ENCODE data around the gene TULP1. TPM values are rescaled to one million over a fixed set of nuclear protein-coding genes. Genes with fewer than 3 reads are reported as not detected.

TULP1 gene
- total RNA-seq, 1 experiment from 2014 or later, result not detected

DNA sequence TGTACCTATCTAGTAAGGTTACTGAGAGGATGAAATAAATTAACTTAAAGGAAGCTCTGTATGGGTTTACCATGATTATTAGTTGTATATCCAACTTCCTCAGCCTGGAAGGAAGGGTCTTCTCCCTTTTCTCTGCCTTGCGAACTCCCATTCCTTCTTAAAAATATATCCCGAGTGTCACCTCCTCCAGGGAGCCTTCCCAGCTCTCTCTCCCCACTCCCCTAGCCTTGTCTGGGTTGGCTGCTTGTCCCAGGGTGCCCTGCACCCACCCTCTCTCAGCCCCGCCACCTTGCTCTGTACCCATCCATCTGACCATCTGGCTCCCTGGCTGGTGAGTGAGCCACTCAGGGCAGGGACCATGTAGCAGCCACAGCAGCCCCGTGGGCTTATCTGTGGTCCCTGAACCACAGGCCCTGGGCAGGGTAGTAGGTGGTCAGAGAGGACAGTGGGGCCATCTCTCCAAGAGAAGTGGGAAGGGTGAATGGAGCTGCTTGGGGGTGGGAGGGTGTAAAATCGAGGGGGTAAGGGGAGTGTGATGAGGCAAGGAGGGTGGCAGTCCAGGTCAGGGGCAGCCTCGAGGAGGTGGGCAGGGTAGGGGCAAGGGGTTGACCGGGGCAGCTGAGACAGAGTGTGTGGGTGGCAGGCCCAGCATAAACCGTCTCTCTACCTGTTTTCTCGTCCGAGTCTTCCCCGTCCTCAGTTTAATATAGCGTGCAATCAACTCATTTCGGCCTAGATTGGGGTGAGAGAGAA, 28.6 kb downstream of the TULP1 start:
- no peak for DNase-seq (ENCODE audit: low spot score)

DNA sequence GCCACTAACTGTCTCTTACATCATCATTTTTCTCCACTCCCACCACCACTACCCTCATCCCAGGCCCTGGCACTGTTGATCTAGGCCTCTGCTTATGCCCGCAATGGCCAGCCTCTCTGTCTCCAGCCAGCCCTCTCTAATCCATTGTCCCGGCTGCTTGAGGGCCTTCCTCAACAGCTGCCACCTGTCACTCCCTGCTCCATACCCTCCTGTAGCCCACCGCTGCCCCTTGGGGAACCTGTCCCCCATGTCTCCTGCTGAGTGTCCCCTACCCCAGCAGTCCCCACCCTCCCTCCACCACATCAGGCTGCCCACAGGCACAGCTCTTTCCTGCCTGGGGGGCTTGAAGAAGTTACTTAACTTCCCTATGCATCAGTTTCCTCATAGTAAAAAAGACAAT, 29.2 kb downstream of the TULP1 start:
- DNase-seq (ENCODE audit: low spot score), result no peak

DNA sequence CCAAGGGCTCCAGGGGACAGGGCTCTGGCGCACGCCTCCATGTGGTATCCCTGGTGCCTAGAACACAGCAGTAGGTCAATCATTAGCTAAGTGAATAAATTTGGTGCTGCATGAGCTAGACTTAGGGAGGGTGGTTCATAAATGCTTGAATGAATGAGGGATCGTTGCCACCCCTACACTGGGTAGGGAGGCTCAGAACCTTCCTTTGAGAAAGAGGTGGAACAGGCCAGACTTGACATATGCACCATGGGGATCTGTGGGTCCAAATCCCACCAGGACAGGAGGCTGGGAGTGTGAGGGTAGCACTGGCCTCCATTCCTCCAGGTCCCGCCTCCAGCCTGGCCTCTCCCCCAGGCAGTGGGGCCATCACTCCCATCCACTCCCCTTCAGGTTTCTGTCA, 29.6 kb downstream of the TULP1 start:
- DNase-seq (ENCODE audit: low spot score), result no peak

DNA sequence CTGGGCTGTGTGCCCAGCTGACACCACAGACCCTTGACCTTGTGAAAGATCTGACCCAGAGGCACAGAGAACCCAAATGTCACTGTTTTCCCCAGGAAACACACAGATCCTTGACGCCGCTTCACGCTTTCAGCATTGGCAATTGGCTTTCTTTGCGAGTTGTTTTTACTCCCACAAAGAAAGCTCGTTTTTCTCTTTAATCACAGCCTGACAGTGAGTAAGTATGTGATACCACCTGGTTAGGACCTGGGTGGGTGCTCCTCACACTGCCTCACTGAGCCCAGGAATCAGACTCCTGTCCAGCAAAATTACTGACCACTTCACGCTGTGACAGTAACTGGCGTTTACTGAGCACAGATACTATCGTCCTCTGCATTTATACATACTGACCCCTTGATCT, 31.5 kb downstream of the TULP1 start:
- no peak for DNase-seq (ENCODE audit: low spot score)

DNA sequence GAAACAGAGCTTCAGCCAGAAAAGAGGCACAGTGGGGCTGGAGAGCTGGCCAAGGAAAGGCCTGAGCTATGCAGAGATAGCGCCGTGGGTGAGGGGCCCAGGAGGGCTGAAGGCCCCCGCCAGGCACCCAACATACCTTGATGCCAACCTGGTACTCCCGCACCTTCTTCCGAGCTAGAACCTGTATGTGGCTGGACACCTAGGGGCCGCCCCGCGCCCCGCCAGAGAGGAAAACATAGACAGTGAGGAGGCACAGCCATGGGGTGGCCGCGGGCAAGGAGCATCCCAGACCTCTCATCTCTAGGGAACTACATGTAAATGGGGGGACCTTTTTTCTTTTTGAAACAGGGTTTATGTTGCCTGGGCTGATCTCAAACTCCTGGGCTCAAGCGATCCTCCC, 32.5 kb downstream of the TULP1 start:
- DNase-seq (ENCODE audit: low spot score), result no peak

DNA sequence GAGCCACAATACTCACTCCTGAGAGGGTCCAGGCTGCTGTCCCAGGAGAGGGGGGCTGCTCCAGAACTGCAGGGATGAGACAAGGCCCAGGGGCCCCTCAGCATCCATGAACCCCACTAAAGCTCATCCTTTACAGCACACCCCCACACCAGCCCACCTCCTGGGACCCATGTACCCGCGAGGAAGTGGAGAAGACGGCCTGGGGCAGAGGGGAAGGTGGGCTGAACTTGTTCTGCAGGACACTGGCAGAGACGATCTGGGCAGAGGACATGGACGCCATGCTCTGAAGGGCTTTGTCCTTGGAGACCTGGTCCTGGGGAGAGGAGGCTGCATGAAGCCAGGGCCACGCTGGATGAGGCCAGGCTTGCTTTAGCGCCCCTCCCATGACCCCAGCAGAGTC, 34.4 kb downstream of the TULP1 start:
- DNase-seq (ENCODE audit: low spot score), result no peak

DNA sequence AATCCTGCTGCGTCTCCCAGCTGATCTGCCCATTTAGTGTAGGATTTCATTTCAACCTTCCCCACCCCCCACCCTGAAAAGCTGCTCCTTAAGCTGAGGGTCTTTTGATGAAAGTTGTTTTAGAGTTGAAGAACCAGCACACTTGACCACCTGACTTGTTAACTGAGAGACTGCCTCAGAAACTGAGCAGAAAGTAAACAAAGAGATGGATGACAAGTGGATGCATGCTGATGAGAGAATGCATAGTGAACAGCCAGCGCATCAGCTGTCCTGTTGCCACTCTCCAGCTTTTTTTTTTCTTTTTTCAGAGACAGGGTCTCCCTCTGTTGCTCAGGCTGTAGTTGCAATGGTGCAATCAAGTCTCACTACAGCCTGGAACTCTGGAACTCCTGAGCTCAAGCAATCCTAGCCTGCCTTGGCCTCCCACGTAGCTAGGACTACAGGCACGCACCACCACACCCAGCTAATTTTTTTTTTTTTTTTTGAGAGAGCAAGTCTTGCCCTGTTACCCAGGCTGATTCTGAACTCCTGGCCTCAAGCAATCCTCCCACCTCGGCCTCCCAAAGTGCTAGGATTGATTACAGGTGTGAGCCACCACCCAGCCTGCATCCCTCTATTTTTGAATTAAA, 35.0 kb downstream of the TULP1 start:
- no peak for DNase-seq (ENCODE audit: low spot score)

DNA sequence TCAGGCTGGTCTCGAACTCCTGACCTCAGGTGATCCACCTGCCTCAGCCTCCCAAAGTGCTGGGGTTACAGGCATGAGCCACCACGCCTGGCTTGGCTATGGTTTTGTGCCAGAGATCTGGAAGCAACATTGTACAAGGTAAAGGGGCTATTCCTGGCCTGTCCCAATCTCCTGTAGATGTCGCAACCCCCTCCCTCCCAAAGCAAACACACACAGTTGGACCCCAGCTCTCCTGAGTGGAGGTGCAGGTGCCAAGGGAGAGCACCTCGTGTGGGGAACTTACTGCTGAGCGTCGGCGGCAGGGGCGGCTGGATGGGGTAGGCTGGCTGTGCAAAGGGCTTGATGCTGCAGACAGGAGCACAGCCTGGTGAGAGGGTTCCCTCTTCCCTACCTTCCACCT, 35.7 kb downstream of the TULP1 start:
- no peak for DNase-seq (ENCODE audit: low spot score)

DNA sequence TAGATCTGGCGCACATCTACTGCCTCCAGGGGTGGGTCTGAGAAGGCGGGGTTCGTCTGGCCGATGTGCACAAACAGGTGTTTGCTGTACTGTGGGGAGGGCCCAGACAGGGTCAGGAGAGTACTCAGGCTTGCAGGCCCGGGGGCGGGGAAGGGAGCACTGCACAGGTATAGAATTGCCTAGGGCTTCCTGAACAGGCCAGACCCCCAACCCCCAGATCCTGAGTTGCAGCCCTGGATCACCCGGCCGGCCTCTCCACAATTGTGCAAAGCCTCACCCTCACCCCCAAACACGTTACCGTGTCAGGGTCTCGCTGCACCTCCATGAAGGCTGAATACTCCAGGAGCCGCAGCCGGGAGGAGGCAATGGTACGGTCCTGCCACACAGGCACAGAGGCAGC, 36.7 kb downstream of the TULP1 start:
- no peak for DNase-seq (ENCODE audit: low spot score)

DNA sequence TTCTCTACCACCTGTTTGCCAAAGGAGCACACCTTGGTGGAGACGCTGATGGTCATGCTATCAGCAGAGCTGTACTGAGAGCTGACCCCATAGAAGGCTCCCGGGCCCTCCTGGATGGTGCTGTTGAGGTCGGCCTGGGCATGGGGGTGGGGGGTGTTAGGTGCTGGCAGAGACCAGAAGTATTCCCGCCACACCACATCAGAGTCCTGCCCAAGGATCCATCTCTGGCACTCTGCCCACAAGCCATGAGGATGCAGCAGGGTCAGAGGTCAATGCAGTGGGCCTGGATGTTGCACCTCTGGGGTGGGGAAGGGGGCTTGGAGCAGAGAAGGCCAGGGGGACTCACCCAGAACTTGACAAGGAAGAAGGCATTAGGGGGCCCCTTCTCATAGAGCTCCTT, 37.1 kb downstream of the TULP1 start:
- no peak for DNase-seq (ENCODE audit: low spot score)

DNA sequence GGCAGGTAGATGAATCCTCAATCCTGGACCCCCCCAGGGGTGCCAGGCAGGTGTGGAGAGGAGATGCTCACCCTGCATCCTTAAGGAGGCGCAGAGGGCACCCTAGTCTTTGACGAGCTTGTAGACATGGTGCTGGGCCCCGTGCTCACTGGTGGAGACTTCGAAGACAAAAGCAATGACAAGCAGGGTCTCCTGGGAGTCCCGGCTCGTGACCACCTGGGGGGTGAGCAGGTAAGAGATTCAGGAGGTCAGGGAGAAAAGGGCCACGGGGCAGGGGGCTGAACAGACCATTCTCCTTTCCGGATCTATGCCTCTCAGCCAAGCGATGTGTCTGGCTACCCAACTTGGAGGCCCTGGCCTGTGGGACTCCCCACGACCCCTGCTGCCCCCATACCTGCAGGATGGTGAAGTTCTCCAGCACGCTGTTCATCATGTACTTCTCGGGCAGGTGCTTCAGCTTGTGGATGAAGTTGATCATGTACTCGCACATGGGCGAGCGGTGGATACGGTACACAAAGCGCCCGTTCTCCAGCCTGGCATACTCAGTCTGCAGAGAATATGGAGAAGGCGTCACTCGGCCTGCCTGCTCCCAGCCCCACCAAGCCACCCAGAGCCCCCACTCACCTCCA, 37.6 kb downstream of the TULP1 start:
- DNase-seq (ENCODE audit: low spot score), result no peak

DNA sequence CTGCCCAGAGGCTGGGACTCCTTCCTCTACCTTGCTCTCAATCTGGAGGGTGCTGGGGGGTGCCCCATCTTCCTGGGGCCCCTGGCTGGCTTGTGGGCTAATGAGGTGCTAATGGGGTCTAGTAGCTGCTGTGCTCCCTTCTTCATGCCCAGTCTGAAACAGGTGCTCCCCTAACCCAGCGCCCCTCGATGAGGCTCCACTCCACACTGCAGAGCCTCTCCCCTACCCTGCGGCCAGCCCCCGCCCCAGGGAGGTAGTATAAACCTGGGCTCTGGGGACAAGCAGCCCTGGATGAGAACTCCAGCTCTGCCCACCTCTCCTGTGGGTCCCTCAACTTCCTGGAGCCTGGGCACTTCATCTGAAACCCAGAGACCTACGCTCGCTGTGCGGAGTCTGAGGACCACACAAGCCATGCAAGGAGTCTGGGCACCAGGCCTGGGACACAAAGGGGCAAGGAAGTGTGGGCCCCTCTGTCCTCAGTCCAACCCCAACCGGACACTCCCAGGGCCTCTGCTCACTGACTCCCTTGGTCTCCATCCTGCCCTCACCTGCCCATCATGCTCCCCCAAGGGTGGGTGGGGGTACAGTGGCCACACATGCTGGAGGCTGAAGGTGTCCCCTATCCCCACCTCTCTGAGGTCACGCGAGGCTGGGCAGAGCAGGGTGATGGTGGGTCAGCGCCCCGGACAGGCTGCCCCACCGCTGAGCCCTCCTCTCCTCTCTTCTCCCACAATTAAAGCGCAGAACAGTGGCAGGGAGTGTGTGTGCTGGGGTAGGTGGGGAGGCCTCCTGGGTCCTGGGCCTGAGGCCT, 38.4 kb downstream of the TULP1 start:
- no peak for DNase-seq (ENCODE audit: low spot score)

DNA sequence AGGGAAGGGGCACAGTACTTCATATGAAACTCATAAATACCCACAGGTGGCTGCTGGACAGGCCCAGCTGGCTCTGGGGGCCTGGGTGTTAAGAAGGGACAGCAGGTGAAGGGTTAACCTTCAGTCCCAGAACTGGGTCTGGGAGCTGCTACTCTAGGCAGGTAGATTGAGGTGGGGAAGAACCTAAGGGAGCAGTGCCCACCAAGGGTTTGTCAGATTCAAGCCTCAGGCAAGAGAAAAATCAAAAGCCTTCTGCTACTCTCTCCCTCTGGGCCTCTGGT, 38.9 kb downstream of the TULP1 start:
- no peak for DNase-seq (ENCODE audit: low spot score)

DNA sequence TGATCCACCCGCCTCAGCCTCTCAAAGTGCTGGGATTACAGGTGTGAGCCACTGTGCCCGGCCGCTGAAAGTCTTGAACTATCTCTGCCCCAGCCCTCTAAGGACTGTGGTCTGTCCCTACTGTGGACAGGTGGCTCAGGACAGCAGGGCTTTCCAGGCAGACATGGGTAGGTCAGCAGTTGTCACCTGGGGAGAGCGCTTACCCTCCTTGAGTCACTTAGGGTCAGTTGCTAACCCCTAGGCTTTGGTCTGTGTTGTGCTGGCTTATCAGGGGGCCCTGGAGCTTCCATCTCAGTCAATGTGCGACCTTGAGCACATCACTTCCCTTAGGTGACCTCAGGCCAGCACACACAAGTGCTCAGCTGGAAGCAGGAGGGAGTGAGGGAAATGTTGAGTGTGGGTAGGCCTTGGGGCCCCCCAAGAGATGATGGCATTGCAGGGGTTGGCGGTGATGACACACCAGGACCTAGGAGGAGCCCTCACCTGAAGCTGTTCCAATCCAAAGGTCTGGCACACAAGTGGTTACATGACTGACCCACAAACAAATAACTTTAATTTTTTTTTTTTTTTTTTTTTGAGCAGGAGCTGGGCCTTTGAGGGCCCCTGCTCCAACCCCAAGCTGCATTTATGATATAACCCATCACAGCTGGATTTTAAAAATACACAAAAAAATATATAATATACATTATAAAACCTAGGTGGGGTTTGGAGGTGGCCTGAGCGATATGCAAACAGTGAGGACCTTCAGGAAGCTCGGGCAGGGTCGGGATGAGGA, 39.4 kb downstream of the TULP1 start:
- DNase-seq (ENCODE audit: low spot score), result no peak

DNA sequence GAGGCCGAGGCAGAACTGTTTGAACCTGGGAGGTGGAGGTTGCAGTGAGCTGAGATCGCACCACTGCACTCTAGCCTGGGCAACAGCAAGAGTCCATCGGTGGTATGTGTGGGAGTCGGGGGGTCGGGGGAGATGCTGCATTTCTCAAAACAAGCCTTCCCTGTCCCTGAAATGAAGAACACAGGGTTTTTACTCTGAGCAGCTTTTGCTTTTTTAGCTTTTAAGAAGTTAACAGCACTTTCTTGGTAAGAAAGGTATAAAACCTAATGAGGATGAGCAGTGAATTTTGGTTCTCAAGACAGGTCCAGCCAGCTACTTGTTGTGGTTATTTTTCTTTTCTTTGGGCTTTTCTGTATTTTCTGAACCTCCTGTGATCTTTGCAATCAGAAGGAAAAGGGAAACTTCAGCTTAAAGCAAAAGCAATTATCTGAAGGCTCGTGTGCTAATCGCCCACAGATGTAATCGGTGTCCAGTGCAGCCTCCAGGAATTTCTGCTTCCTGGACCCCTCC, 40.8 kb downstream of the TULP1 start:
- no peak for DNase-seq (ENCODE audit: low spot score)

DNA sequence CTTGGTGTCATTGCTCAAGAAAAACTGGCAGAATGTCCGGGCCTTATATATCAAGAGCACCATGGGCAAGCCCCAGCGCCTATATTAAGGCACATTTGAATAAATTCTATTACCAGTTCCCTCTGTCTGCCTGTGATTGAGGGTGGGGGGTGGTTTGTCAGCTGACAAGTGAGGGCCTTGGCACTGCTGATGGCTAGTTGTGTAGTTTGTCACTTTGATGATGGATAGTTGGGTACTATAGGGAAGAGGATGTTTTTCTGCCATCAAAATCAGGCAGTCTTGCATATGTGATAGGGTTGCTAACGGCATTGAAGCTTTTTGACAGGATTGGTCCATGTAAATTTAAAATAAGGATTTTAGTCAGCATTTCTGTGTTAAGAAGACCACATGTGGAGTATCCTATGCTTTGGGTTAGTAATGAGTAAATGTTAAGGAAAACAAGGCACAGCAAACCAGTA, 42.0 kb downstream of the TULP1 start:
- no peak for DNase-seq (ENCODE audit: low spot score)

DNA sequence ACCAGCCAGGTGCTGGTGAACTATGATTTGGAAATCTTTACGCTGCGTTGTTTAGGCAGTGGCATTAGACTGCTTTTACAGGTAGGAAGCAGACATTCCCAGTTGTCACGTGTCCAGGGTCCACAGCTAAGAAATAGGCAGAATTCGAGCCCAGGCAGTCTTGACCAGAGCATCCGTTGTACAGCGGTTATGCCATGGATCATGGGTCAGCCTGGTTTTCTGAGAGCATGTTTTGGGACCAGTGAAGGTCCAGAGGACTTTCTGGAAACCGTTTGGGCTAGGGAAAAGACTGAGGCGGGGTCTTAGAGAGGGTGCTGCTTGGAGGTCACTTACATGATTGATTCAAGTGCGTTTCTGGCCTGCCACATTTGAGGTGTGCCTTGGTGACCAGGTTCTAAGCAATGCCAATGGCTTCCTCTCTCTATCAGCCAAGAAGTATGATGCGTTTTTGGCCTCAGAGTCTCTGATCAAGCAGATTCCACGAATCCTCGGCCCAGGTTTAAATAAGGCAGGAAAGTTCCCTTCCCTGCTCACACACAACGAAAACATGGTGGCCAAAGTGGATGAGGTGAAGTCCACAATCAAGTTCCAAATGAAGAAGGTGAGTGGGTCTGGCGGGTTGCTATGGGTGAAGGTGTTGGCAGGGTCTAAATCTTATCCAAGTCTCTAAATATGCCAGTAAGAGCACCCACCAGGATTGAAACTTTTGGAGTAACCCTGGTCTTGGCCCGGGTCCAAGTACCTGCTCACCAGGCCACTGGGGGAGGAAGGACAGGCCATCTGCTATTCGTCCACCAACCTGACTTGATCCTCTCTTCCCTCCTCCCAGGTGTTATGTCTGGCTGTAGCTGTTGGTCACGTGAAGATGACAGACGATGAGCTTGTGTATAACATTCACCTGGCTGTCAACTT, 42.7 kb downstream of the TULP1 start:
- no peak for DNase-seq (ENCODE audit: low spot score)

DNA sequence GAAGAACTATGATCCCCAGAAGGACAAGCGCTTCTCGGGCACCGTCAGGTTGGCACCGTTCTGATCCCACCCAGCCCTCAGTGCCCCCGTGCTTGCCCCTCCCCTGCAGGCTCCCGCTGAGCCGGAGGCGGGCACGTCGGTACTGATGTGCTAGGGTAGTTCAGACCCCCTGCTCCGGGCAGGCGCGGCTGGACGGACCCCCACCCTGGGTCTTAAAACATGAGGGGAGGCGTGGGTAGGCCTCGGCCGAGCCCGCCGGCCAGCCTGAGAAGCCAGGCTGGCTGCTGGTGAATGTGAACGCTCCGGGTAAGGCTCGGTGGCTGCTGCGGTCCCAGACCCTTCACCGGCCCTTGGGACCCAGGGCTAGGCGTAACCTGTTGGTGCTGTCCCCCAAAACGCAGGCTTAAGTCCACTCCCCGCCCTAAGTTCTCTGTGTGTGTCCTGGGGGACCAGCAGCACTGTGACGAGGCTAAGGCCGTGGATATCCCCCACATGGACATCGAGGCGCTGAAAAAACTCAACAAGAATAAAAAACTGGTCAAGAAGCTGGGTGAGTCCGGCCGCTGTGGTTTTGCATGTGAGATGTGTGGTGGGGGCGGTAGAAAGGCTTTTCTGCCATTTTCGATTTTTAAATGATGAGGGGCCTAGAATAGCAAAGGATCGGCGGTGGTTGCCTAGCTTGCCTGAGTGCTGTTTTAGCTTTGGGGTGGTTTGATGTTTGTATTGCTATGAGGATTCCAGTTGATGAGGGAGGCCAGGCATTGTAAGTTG, 43.5 kb downstream of the TULP1 start:
- no peak for DNase-seq (ENCODE audit: low spot score)

DNA sequence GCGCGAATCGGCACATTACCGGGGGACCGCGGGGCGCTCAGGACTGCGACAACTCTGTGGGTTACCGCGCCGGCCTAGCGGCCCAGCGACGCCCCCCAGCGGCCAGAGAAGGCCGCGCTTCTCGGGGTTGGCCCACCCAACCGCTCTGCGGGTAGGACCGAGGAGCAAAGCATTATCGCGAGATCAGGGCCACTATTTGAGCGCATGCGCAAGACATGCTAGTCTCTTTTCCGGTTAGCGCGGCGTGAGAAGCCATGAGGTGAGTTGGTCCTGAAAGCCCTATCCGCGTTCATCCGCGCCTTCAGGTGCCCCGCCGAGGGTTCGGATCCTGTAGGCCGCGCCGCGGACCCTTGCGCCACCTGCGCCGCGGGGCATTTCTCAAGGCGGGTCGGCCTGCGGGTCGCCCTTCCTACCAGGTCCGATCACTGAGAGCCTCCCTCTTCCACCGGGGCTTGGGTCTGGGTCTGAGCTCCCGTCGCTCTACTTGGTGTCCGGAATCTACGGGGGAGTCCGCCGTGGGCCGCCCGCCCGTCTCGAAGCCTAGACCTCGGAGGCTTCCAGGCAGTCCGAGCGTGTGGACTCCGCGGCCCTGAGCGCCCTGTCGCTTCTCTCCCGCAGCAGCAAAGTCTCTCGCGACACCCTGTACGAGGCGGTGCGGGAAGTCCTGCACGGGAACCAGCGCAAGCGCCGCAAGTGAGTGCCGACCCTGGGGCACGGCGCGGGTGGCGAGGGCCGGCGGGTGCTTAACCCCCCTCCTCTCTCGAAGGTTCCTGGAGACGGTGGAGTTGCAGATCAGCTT, 44.3 kb downstream of the TULP1 start, which contains the start of gene RPL10A:
RPL10A (plus strand) TSS at position 221 of the 799 bp plus-strand sequence; CDS start at position 255, 34 bp downstream.
- DNase-seq (ENCODE audit: low spot score), result peak; percentile 95

All from A172 (cell line).